ENCODE measurements around the gene WDR27.
"Not testable (repeated sequence)": the region's sequence is repeated elsewhere in the genome, so short reads cannot be mapped to it uniquely, and the experiment has no call there.

Gene WDR27

DNA sequence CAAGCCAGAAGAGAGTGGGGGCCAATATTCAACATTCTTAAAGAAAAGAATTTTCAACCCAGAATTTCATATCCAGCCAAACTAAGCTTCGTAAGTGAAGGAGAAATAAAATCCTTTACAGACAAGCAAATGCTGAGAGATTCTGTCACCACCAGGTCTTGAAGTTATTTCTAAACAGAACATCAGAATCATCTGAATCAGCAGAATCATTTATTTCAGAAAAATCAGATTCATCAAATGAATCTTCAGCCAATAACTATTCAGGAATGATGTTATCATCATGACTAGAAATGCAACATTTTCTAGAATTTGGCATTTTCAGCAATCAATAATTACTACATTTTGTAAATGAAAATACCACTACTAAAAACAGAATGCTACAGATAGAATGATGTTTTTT, 100.7 kb downstream of the WDR27 start:
- not testable (repeated sequence) for DNase-seq (ENCODE audit: low spot score)

DNA sequence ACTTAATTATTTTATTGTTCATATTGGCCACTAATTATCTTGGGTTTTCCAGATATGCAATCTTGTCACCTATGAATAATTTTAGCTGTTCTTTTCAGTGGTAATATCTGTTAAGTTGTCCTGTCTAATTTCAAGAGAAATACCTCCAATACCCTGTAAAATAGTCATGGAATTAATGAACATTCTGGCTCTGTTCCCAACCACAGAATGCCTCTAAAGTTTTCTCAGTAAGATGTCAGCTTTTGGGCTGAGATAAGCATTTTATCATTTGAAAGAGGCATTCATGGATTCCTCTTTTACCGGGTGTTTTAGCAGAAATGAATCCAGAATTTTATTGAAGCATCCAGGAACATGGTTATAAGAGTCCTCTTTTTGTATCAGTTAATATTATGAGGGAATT, 109.3 kb downstream of the WDR27 start:
- DNase-seq (ENCODE audit: low spot score) = peak; percentile 45

DNA sequence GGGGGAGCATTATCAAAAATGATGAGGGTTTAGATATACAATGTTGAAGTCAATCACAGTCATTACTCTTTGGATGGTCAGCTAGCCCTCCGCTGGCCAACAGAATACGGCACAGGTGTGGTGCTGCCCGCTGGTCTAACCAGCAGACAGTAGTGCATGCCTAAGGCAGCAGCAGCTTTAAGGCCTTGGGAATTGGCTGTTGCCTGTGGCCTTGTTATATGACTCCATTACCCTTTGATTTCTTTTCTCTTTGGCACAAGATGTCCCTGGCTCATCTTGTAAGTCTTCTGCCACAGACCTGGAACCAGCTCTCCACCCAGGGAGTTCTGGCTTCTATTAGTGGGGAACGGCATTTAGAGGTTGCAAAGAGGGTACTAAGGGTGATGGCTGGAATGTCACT, 110.2 kb downstream of the WDR27 start:
- DNase-seq (ENCODE audit: low spot score) = no peak

DNA sequence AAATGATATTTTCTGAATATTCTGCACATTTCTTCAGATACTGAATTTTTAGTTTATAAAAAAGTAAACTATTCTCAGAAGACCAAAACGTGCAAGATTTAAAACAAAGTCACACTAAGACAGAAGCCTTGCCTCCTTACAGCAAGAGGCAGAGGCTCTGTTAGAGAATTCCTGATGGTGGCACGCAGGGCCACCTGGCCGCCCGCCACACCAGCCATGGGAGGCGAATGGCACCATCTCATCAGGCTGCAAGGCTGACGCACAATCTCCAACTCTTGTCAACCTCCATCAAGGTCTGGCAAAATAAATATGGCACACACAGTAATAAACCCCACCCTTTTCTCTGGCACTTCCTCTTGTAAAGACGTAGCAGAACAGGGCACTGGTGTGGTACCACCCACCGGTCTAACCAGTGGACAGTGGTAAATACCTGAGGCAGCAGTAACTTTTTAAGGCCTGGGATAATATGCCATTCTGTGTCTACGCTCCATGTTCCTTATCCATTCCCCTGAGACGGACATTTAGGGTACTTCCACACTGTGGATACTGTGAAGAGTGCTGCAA, 111.4 kb downstream of the WDR27 start:
- DNase-seq (ENCODE audit: low spot score) = no peak

DNA sequence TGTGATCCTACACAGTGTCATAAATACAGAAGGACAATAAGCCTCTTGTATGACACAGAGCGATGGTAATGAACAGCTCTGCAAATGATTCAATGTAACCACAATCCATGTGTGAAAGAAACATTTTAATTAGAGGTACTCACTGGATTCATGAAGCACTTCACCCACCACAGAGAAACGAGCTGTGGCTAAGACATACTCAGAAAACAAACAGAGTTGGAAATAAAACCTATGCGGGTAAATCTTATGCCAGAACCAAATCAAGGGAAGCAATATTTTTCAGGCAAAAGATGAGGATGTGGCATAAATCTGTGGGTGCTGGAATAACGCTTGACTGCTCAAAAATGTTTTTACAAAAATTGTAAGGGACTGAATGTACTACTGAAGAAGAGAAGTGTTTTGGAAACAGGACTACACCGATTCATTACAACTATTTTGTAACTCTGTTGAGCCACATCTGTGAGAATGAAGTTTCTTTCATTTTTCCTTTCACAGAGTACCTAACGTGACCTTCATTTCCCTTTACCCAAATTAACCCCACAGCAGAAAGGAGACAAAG, 112.1 kb downstream of the WDR27 start:
- no peak for DNase-seq (ENCODE audit: low spot score)

DNA sequence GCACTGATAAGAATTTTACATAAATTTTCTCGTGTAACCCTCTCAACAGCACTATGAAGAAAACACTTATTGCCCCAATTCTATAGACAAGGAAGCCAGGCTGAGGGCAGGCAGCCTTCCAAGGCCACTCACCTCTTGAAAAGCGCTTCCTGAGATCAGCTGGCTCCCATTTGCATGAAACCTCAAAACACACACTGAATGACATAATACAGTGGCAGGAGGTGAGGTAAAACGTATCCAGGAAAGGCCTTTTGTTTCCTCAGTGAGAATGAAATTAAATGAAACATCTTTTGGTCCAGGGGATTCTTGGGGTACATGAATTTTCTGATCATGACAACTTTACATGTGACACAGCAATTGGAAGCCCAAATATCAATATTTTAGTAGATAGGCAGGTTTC, 112.5 kb downstream of the WDR27 start:
- no peak for DNase-seq (ENCODE audit: low spot score)

DNA sequence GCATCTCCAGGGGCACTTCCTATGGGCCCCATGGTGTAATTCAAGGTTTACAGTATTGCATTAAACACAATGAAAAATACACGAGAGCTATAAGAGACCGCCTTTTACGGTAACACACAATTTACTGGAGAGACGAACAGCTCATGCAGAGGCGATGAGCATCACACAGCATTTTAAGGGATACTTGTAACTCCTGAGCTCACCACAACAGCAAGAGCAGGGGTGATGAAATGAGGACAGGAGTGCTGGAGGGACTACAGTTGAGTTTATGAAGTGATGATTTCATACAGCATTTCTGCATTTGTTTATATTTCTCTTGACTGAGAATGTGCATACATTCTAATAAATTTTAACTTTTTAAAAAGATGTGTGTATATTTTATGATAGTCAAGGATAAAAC, 113.9 kb downstream of the WDR27 start:
- DNase-seq (ENCODE audit: low spot score) = no peak

DNA sequence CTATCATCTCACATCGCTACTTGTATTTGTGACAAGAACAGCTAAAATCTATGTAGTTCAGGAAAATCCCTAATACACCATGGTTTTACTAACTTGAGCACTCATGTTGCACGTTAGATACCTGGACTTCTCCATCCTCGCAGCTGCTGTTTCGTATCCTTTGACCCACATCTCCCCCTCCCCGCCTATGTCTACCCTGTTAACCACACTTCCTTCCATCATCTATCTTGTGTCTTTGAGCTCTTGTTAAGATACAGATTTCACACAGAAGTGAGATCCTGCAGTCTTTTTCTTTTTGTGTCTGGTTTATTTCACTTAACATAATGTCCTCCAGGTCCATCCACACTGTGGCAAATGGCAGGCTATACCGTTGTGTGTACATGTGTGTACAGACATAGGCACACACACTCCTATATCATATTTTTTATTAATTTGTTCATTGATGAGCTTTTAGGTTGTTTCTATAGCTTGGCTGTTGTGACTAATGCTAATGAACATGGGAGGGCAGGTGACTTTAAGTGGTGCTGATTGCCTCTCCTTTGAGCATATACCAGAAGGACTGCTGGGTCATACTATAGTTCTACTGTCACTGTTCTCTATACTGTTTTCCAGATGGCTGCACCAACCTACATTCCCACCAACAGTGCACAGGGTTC, 117.8 kb downstream of the WDR27 start:
- no peak for DNase-seq (ENCODE audit: low spot score)

DNA sequence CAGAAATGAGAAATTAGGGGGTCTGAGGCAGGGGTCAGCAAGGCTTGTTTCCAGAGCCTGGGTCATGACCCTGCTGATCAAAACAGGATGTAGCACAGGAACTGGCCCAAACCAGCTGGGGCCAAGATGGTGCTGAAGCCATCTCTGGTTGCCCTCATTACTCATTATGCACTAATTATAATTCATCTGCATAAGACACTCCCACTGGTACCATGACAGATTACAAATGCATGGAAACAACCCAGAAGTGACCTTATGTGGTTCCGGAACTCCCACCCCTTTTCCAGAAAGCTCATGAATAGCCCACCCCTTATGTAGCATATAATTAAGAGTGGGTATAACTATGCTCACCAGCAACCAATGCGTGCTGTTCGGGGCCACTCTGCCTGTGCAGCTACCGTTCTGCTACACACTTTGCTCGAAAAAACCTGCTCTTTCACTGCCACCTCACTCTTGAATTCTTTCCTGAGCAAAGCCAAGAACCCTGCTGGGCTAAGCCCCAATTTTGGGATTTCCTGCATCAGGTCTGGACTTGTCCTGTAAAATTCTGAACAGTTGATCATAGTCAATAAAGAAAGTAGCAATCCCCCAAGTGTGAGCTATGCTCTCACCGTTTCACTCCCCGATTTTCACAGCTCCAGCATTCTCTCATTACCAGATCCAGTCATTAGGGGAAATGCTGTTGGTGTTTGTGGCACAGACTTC, 122.3 kb downstream of the WDR27 start:
- DNase-seq (ENCODE audit: low spot score) = no peak

DNA sequence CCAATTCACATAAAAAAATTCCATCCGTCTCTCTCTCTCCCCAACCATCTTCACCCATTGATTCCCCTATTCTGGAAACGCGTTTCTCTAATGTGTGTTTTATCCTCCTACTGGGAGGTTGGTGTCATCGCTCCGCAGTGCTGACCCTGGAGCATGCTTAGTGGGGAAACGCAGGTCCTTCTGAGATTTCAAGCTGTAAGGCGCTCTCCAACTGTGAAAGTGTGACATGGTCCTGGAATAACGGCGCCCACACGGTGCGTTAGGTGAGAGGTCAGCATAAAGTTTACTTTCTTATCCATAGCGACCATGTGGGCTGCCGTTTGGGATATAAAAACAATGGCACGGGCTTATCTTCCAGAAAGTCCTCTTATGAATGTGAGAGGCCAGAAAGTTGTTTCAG, 123.9 kb downstream of the WDR27 start:
- peak; percentile 45 for DNase-seq (ENCODE audit: low spot score)

DNA sequence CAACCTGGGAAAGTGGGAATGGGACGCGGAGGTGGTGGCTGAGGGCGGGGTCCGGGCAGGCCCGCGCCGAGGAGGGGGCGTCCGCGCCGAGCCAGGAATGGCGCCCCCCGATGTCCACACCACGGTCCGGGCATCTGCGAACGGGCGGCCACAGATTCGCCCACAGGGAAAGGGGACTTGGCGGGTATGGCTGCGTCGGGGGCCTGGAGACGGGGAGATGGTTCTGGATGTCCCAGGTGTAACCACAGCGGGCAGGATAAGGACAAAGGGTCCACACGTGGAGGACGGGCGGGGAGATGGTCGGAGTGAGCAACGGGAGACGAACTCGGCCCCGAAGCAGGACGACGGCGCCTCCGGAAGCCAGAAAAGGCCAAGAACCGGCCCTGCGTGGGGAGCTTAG, 124.6 kb downstream of the WDR27 start:
- DNase-seq (ENCODE audit: low spot score) = no peak

DNA sequence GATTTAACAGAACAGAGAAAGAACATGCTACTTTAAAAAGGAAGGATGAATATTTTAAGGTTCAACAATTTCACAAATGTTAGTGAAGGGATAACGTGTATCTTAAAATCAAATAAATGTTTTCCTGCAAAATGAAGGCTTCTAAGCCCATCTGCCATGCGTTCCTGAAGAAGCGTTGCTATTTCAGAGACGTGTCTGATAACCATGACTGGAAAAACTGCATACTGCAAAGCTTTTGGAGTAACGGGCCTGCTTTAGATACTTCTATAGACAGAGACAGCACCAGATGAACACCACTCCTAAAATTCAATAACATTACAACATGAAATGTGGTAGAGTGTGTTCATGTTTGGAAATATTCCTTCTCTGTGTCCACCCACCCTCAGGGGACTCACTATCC, 126.0 kb downstream of the WDR27 start:
- DNase-seq (ENCODE audit: low spot score) = no peak

DNA sequence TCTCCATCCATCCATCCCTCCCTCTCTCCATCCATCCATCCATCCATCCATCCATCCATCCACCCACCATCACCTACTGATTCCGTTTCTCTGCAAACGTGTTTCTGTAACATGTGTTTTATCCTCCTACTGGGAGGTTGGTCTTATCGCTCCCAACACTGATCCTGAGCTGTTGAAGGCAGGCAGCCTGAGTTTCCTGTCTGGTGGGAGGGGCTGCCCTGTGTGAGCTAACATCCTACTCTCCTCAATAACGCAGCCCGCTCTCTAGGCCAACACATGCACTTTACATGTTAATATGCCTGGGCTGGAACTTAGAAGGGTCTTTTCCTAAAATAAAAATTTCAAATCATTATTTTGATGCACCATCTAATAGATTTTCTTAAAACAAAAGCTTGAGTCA, 126.5 kb downstream of the WDR27 start:
- no peak for DNase-seq (ENCODE audit: low spot score)

DNA sequence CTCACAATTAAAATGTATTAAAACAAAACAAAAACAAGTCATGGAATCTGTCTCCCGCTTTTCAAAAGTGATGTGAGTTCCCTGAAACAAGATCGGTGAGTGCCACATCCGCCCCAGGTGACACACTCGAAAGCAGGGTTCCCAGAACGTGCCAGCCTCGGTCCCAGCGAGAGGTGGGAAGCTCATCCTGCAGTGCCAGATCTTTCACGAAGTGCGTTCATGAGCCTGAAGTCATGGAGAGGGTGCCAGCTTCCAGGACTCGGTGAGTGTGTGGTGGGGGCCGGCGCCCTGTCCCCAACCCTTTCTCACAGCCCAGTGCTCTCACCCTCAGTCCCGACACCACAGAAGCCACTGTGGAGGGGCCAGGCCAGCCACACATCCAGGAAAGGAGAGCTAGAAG, 127.4 kb downstream of the WDR27 start:
- DNase-seq (ENCODE audit: low spot score) = no peak

DNA sequence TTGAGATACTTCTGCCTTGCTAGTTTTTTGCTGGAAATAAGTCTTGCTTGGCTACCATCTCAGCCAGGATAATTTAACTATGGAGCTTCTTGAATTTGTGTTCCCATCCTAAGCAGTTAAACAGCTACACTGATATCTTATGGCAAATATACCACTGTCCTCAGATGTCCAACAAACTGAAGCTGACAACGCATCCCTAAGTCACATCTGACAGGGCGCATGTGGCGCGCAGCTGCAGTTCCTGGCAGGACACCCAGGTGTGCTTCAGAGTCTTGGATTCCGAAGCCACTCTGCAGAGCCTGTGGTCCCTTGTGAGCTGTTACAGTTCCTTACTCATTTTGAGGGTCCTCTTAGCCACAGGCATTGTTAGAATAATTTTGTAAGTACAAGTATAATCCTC, 127.9 kb downstream of the WDR27 start:
- DNase-seq (ENCODE audit: low spot score) = no peak

DNA sequence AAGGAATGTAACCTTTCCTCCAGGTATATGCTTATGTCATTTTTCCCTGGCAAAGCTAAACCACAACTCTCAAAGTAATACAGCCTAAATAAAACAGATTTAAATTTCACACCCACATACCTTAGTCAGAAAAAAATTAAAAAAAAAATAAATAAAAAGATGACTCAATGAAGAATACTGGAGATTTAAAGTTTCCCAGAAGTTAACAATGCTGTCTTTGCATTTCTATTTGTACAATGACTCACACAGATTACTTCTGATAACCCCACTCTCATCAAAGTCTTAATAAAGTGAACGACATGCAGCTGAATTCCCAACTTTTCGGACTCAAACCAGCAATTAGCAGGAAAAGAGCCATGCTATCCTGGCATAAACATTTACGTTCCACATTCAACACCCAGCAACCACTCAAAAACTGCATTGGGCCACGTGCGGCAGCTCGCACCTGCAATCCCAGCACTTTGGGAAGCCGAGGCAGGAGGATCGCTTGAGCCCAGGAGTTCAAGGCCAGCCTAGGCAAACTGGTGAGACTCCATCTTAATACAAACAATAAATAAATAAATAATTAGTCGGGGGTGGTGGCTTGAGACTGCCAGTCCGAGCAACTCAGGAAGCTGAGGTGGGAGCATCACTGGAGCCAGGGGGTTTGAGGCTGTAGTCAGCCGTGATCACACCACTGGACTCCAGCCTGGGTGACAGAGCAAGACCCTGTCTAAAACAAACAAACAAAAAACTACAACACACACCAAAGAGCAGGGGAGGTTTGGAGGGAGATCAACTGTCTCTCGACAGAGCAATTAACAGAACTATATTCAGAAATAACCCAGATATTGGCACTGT, 130.5 kb downstream of the WDR27 start:
- DNase-seq (ENCODE audit: low spot score) = peak; percentile 68

DNA sequence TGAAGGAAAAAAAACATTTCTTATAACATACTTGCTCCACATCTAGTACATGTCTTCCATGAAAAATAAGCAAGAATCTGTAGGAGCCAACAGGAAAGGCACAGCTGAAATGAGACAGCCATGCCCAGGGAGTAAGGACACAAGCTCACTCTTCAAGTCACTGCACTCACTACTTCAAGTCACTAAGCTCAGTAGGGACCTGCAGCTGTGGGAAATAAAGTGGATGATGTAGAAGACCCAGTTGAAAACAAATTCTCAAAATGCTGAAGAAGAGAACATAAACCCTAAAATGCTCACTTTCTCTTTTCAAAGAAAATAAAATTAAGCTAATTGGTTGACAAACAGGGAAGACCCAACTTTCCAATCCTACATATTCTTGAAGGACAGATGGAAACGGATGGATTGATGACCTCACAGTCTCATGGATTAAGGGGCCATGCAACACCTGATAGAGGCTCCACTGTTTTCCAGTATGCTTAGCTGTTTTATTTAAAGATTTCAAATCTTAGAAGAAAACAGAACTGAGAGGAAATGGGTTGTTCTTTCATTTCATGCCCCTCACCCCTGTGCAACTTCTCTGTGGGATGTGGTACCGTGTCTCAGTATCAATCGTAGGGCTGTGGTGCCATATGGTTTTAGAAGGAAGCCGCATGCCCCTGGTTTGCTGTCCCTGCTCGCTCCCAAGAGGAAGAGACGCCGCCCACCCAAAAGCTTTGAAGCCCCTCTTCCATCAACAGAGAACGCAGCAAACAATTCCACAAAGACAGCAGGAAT, 133.3 kb downstream of the WDR27 start:
- DNase-seq (ENCODE audit: low spot score) = no peak

DNA sequence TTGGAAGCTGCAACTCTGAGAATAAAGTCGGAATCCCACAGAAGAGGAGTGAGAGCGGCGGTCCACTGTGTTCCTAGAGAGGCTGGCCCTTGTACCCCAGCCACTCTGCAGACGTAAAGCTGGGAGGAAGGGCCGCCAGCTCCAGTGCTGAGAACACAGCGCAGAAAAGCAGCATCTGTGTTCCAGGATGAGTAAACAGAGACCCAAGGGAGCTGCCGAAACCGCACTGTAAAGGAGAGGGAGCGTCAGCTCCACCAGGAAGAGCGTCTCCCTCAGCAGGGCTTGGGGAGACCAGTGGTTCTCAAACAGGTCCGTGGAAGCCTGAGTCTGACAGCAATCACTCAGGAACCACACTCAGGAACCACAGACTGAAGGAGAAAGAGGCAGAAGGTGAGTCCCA, 134.0 kb downstream of the WDR27 start:
- no peak for DNase-seq (ENCODE audit: low spot score)

DNA sequence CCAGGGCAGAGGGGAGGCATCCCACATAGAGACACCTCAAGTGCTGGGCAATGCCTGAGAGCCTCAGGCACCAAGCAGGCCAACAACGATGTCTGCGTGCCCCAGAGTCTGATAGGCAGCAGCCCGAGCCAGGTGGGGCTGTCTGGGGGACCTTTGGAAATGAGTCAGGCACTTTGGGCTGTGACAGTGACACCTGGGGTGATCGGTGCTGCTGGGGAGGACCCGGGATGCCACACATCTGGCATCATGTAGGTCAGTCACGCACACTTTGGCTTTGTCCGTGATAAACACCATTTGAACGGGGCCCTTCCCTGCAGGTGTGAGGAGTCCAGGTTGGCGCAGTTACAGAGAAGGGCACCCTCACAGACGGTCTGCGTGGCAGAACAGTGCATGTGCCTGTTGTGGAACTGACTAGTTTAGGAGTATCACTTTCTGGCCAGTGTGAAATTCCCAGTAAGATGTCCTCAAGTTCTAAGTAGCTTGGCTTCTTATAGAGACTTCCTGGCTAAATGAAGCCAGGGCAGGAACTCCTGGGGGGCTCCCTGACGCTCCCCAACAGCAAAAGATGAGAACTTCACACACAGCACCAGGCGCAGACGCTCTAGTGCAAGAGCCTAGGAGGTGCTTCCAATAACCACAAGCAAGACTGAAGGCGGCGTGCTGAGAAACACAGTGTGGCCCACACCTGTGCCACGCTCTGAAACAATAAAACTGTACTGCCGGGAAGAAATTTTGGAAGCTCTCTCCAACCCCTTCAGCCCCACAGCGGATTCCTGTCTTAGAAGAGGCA, 134.7 kb downstream of the WDR27 start:
- DNase-seq (ENCODE audit: low spot score) = no peak

DNA sequence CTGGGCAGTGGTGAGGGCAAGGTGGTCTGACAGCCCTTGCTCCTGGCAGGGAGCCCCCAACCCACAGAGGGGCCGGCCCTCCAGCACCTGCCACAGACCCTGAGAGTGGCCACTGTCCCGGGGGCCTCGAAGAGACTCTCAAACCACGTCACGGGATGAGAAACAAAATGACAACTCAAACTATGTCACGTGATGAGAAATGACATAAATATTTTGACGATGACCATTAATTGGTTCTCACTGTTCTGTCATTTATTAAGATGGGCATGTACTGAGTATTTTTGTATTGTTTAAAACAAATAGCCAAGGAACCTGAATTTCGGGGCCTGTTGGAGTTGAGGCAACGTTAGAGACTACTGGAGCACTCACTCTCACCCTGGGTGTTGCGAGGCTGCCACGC, 135.5 kb downstream of the WDR27 start:
- DNase-seq (ENCODE audit: low spot score) = no peak

Measured in hepatic stellate cell (primary cell).